Hematopoietic multipotent progenitor cell treated with erythropoietin and hydrocortisone succinate and interleukin-3 and kit ligand, for 8 days (in vitro differentiated cells): ENCODE data around the gene GPR32.
A peak's percentile ranks its signal among the peaks of the same experiment; 100 is the strongest.
"Not testable (repeated sequence)": the region's sequence is repeated elsewhere in the genome, so short reads cannot be mapped to it uniquely, and the experiment has no call there.

Source experiments
- DNase-seq: peaks from one replicate; pipeline ENCODE4 v3.0.0-alpha.2; 2015

The GPR32 gene

GRCh38 chr19:50770164-50770563, at the start of gene GPR32:
TSS of gene GPR32 (plus strand) at chr19:50770464. CDS start at chr19:50770601, 137 bp downstream.
- DNase-seq, result not testable (repeated sequence)

DNA sequence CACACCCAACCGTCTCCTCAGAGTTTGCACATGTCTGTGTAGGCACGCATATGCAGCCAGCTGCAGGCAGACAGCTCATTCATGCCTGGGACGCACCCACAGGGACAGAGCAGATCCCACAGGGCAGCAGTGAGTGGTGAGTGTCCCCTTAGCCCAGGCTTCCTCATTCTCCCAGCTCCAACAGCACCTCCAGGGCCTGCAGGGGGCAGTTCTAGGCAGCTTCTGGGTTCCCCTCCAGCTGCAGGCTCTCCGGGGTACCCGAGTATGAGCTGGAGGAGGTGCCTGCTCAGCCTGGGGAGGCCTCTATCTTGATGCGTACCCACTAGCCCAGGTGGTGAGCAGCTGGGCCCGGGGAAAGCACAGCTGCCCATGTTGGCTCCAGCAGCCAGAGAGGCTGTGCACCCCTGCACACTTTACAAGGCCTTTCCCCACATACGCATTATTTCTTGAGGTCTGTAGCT, 49.3 kb upstream of the GPR32 start:
- DNase-seq, result peak; percentile 41

- DNase-seq, result no peak
These were observed 48.7 kb upstream of the GPR32 start for GRCh38 chr19:50721441-50722137.

- DNase-seq, result no peak
These were observed 47.9 kb upstream of the GPR32 start for GRCh38 chr19:50722201-50723013.

DNA sequence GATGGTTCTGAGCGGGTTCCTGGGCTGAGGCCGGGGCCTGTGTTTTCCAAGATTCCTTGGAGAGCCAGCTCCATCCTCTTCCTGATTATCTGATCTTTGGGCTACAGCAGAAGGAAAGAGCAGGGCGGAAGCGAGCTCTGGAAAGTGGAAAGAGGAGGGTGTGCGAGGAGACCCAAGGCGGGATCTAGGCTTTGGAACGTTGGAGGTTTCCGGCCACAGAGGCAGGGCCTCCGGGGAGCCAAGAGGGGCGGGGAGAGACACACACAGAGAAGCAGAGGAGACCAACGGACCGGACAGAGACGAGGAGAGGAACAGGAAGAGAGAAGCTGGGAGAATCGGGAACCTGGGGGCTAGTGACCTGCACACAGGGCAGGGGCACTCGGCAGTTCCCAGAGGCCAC, 47.2 kb upstream of the GPR32 start, which contains the start of gene CLEC11A:
CLEC11A (plus strand) TSS at position 296 of the 400 bp plus-strand sequence. CDS start 162 bp downstream, outside the sequence.
- DNase-seq, result peak; percentile 46

DNA sequence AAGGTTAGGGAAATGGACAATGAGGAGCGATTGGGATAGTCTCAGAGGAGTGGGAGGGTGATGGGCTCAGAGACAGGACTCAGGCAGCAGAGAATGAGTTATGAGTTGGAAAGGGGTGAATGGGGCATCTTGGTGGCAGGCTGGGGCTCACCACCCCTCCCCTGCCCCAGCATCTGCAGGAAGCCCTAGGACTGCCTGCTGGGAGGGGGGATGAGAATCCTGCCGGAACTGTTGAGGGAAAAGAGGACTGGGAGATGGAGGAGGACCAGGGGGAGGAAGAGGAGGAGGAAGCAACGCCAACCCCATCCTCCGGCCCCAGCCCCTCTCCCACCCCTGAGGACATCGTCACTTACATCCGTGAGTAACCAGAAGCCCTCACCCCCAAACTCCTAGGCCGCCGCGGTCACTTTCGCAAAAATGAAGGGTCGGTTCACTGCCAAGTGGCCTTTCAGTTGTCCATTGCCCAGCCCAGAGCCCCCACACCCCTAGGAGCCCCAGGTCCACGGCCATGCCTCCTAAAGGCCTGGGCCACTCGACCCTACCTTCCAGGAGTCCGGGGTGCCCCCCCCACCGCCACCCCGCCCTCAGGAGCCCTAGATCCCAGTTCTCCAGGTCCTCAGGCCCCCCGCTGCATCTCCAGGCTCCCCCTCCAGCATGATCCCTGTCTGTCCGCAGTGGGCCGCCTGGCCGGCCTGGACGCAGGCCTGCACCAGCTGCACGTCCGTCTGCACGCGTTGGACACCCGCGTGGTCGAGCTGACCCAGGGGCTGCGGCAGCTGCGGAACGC, 46.3 kb upstream of the GPR32 start:
- DNase-seq, result no peak

GRCh38 chr19:50724522-50725217, 45.6 kb upstream of the GPR32 start:
- peak; percentile 98 for DNase-seq

GRCh38 chr19:50725218-50725910, 44.9 kb upstream of the GPR32 start:
- no peak for DNase-seq

DNA sequence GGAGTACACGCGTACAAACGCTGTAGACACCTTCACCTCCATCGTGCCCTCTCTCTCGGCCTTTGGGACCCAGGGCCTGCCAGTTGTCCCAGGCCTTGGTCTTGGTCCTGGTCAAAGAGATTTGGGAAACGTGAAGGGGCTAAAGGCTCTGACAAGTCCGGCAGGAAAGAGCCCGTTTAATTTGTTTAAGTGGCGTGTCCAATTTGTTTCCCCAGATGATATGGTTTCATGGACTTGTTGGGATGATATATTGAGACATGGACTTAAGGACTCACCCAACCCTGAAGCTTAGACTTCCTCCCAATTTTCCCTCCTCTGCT, 44.4 kb upstream of the GPR32 start:
- DNase-seq, result no peak

DNA sequence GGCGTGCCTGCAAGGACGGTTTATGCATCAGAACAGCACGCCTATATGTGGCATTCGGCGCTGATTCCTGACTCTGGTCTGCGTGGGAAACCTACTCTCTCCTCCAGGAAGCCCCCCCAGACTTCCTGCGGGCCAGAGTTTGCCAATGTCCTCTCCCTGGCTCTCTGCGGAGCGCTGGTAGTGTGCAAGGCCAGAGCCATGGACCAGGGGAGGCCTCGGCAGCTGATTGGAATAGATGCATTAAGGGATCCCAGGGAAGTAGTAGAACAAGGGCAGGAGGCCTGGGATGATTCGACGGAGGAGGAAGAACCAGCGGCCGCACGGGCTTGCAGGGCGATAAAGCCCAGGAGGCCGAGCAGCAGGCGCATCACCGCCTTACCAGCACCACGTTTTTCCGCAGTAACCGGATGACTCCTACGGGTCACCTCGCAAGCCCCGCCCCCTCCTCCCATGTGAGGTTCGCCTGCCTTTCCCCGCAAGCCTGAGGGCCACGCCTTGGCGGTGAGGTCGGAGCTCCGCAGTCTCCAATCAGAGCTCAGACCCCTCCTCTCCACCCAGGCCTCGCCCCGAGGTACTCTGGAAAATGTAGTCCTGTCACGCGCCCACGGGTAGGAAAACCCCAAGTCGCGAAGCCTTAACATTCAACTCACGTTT, 42.1 kb upstream of the GPR32 start:
- peak; percentile 93 for DNase-seq

DNA sequence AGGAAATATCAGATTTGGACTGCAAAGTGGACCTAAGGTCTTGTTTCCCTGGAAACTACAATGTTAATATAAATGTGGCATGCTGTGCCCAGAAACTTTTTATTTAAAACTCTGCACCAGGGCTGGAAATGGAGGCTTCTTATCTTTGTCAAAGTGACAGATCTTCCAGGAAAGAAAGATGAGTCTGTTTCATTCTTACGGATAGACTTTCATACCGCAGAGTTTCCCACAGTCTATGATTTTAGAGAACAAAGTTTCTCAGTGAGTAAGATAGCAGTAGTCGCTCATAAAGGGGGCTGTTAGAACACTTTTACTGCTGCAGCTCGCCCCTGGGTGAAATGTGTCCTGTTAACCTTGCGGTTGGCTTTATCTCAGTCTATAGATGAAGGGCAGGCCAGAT, 40.4 kb upstream of the GPR32 start:
- DNase-seq, result no peak

DNA sequence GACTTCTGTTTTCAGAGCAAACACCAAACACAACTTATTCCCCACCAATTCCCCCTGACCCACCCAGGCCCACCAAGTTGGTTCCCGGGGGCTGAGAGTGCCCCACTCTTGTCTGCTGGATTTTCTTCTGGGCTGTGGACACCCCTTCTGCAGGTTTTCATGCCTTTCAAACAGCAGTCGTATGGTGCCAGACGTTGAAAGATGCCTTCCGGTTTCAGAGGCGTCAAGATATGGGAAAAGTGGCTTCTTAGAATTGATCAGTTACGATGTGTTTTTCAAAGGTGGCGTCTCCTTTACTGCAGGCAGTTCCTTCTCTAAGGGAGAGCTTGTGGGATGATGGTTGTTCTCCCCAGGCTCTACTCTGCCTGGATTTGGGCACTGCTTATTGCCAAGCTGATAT, 34.4 kb upstream of the GPR32 start:
- no peak for DNase-seq

GRCh38 chr19:50736338-50736737, 33.9 kb upstream of the GPR32 start:
- DNase-seq, result no peak

GRCh38 chr19:50739132-50739913, 30.9 kb upstream of the GPR32 start:
- no peak for DNase-seq

DNA sequence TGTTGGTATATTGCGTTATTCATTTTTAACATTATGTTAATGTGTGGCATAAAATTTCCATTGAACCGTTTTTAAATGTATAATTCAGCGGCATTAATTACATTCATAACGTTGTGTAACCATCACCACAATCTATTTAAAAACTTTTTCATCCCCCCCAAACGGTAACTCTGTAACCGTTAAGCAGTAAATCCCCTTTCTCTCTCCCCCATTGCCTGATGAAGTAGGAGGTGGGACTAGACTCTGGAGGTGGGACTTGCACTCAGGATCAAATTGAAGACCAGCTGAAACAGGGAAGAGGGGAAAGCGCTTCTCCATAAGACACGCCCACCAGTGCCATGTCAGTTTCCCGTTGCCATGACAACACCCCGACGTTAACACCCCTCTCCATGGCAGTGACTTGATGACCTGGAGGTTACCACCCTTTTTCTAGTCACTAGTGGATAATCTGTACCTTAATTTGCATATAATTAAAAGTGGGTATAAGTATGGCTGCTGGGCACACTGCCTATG, 30.3 kb upstream of the GPR32 start:
- DNase-seq, result peak; percentile 59

DNA sequence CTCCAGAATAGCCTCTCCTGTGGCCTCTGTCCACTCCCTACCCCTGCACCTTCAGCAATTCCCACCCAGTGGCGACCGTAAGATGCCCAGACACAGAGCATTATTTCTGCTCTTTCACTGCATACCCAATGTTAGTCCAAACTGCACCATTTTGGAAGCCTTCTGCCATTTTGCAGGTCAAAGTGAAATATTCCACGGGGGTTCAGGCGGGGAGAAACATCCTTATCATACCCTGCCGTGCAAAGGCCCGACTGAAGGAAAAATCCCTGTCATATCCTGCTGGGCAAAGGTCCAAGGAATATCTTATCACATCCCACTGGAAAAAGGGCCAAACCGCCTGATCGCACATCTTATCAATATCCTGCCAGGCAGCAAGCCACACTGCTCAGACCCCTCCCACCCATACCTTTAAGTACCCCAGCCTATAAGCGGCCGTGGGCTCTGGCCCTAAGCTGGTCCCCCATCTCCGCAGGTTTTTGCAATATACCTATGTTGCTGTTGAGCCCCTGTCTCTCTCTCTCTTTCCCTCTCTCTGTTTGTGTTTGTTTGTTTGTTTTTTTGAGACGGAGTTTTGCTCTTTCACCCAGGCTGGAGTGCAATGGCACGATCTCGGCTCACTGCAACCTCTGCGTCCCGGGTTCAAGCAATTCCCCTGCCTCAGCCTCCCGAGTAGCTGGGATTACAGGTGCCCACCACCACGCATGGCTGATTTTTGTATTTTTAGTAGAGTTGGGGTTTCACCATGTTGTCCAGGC, 28.9 kb upstream of the GPR32 start:
- DNase-seq, result peak; percentile 80

DNA sequence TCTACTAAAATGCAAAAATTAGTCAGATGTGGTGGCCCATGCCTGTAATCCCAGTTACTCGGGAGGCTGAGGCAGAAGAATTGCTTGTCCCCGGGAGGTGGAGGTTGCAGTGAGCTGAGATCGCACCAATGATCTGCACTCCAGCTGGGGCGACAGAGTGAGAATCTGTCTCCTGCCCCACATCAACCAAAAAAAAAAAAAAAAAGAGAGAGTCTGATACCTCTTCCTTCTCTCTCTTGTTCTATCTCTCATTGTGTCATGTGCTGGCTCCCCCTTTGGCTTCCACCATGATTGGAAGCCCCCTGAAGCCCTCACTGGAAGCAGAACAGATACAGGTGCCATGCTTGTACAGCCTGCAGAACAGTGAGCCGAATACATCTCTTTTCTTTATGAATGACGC, 26.7 kb upstream of the GPR32 start:
- no peak for DNase-seq

GRCh38 chr19:50745221-50745620, 25.0 kb upstream of the GPR32 start:
- DNase-seq, result no peak

DNA sequence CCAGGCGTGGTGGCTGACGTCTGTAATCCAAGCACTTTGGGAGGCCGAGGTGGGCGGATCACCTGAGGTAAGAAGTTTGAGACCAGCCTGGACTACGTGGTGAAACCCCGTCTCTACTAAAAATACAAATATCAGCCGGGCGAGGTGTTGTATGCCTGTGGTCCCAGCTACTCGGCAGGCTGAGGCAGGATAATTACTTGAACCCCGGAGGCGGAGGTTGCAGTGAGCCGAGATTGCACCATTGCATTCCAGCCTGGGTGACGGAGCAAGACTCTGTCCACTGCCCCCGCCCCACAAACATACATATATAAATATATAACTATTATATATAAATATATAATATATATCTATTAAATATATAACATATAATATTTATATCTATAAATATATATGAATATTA, 23.1 kb upstream of the GPR32 start:
- not testable (repeated sequence) for DNase-seq

DNA sequence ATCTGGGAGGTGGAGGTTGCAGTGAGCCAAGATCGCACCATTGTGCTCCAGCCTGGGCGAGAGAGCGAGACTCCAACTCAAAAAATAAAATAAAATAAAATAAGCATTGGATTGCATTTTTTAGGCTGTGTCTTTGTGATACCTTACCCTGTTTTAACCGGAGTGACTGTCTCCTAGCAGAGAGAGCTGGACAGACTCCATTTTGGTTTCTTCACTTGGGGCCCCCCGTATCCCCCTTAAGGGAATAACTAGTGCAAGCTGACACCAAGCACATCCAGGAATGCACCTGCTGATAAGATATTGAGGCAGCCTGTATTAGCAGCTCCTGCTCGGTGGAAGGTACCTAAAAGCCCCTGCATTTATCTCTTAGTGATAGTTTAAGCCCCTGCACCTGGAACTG, 20.8 kb upstream of the GPR32 start:
- DNase-seq, result no peak
